Neural cell (in vitro differentiated cells): Measurements from ENCODE around the gene WDR70.

ENCODE experiments used
- EP300 ChIP-seq: fragments of 450-650 bp; conservative IDR thresholded peaks from 2 replicates; pipeline ENCODE4 v1.6.1; 2014; ENCODE audit warnings: antibody characterized with exemption, mild to moderate bottlenecking, moderate library complexity; ENCODE audit not compliant: poor library complexity, severe bottlenecking
- RAD21 ChIP-seq: fragments of 450-650 bp; conservative IDR thresholded peaks from 2 replicates; pipeline ENCODE4 v1.6.1; 2014; ENCODE audit warnings: antibody characterized with exemption, mild to moderate bottlenecking, moderate library complexity
- REST ChIP-seq: IDR thresholded peaks from 2 replicates; pipeline ENCODE4 v1.6.1; 2012; ENCODE audit warnings: borderline replicate concordance
- TF ChIP-seq, protein P1 (sequence below): fragments of 450-650 bp; IDR thresholded peaks from 2 replicates; pipeline ENCODE4 v1.5.1; 2014; ENCODE audit warnings: antibody characterized with exemption, mild to moderate bottlenecking, moderate library complexity; ENCODE audit not compliant: poor library complexity, severe bottlenecking

DNA sequence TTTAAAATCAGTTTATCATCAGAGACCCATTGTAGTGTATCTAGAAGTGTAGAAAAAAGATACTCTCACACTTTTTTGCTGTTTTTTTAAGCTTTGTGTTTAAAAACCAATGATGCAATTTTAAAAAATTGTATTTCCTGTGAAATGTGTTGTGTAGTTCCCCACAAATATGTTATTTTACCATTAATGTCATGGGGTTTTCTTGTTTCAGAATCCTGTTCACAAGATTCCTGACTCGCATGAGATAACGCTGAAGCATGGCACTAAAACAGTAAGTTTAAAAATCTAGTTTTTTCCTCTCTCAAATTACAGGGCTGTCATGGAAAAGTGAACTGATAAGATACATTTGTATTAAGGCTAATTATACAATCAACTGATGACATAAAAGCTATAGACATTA lies 58.6 kb downstream of the WDR70 start:
- TF ChIP-seq, protein P1, sequence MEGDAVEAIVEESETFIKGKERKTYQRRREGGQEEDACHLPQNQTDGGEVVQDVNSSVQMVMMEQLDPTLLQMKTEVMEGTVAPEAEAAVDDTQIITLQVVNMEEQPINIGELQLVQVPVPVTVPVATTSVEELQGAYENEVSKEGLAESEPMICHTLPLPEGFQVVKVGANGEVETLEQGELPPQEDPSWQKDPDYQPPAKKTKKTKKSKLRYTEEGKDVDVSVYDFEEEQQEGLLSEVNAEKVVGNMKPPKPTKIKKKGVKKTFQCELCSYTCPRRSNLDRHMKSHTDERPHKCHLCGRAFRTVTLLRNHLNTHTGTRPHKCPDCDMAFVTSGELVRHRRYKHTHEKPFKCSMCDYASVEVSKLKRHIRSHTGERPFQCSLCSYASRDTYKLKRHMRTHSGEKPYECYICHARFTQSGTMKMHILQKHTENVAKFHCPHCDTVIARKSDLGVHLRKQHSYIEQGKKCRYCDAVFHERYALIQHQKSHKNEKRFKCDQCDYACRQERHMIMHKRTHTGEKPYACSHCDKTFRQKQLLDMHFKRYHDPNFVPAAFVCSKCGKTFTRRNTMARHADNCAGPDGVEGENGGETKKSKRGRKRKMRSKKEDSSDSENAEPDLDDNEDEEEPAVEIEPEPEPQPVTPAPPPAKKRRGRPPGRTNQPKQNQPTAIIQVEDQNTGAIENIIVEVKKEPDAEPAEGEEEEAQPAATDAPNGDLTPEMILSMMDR, result no peak
- TF ChIP-seq EP300, result no peak
- TF ChIP-seq RAD21, result no peak
- no peak for TF ChIP-seq REST
